ENCODE results near the gene ZNF804A. TPM values are rescaled to one million over a fixed set of nuclear protein-coding genes. Genes with fewer than 3 reads are reported as not detected.
"Not testable (repeated sequence)": the region's sequence is repeated elsewhere in the genome, so short reads cannot be mapped to it uniquely, and the experiment has no call there.

The ZNF804A gene
- polyA plus RNA-seq, 4 donors: 0.95 to 2.1 (median 1.6) TPM

DNA sequence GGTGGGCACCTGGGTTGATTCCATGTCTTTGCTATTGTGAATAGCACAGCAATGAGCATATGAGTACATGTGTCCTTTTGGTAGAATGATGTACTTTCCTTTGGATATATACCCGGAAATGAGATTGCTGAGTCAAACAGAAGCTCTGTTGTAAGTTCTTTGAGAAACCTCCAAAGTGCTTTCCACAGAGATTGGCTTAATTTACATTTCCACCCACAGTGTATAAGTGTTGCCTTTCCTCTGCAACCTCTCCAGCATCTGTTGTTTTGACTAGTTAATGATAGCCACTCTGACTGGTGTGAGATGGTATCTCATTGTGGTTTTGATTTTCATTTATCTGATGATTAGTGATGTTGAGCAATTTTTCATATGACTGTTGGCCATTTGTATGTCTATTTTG, 194.8 kb downstream of the ZNF804A start:
- no peak for DNase-seq (ENCODE audit: low read depth in 4 of 4, low spot score in 2 of 4)

DNA sequence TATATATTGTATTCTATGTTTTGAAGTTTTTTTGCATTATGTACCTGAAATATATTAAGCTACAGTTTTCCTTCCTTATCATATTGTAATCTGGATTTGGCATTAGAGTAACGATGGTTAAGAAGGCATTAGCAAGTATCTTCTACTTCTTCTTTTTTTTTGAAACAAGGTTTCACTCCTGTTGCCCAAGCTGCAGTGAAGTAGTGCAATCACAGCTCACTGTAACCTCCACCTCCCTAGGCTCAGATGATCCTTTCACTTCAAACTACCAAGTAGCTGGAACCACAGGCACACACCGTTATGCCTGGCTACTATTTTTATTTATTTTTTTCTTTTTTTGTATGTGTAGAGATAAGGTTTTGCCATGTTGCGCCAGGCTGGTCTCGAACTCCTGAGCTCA, 201.1 kb downstream of the ZNF804A start:
- DNase-seq (ENCODE audit: low read depth in 4 of 4, low spot score in 2 of 4): no peak

DNA sequence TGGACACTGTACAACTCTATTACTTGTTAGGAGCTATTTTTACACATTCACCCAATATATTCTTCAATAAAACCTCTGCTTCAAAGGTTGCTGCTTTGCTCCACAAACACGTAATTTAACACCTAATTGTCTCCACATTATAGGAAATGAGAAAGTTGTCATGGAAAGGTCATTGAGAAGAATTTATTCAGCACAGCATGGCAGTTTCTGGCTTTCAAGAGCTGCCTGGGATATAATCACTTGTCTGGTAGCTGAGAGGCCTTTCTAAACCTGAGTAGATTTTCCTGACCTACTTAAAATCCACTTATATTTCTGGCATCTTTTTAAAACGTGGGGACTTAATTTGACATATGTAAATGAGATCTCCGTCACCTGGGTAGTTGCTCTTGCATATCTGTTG, 216.1 kb downstream of the ZNF804A start:
- DNase-seq (ENCODE audit: low read depth in 4 of 4, low spot score in 2 of 4): no peak

DNA sequence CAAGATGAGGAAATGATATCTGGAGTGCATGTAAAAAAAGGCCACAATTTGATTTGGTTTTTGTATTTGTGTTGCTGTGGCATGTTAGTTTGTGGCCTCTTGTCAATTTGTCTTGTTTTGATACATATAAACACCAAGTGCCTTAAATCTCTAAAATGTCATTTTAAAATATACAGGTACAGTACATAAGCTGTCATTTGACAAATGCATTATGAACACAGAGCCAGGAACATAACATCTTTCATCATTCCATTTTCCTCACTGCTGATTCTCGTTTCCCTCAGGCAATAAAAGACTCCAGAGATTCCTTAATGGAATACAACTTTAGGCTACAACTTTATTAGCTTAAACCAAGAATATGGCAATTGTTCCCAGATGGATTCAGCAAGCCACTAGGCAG, 217.5 kb downstream of the ZNF804A start:
- DNase-seq (ENCODE audit: low read depth in 4 of 4, low spot score in 2 of 4): no peak

DNA sequence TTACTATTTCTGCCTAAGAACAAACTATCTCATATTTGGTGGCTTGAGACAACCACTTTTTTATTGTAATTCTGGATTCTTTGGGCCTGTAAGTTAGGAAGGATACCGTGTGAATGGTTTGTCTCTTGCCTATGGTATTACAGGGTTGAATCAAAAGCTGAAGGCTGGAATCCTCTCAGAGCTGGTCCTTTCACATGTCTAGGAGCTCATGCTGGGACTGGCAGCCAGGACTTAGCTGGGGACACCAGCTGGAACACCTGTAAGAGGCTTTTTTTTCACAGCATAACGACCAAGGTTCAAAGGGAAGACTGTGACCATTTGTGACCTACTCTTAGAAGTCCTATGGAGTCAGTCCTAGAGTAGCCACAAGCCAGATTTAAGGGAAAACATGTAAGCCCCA, 226.3 kb downstream of the ZNF804A start:
- DNase-seq (ENCODE audit: low read depth in 4 of 4, low spot score in 2 of 4): no peak

DNA sequence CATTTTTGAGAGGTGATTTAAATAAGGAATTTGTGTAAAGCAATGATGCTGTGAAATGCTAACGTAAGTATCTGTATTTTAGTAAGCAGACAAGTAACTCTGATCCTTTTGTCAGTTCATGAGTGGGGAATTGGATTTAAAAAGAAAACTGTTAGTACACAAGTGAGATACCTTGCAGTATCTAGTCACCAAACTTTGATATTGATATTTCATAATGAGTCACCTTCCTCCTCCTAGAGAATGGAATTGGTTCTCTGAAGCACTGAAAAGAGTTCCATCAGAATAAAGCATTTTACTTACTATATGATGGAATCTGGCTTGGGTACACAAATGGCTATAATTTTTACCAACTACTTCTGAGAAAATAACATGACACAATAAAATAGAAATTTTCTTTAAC, 232.2 kb downstream of the ZNF804A start:
- DNase-seq (ENCODE audit: low read depth in 4 of 4, low spot score in 2 of 4): no peak

DNA sequence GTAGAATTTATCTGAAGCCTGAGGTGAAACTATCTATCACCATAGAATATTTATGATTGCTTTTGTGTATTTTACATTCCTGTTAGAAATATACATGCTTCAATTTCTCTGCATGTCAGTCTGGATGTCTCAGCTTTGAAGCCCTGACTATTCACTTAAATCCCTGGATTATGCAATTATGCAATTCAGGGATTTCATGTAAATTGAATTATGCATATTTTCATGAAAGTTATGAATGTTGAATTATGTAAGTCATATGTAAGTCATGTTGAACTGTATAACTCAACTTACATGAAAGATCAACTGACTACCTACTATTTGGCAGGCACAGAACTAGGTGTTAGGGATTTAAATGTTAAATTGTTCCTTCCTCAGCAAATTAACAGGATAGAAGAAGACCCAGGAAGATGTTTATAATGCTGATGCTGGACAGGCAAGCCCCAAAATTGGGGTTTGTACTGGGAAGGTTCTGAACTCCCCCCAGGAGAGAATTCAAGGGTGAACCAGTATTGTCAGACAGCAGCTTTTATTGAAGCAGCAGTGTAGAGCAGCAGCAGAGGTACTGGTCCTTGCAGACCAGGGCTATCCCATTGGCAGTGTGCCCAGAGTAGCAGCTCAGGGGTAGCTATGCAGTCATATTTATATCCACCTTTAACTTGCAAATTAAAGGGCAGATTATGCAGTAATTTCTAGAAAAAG, 236.5 kb downstream of the ZNF804A start:
- DNase-seq (ENCODE audit: low read depth in 4 of 4, low spot score in 2 of 4): no peak

DNA sequence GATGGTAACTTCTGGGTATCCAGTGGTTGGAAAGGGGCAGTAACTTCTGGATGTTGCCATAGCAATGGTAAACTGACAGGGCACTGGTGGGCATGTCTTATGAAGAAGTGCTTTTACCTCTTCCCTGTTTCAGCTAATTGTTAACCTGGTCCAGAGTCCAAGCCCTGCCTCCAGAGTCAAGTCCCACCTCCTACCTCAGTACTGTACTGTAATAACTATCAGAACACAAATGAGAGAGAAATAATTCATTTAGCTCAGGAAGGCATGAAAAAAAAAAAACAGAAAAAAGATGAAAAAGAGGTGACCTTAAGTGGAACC, 237.0 kb downstream of the ZNF804A start:
- DNase-seq (ENCODE audit: low read depth in 4 of 4, low spot score in 2 of 4): peak in 1 of 4 donors; percentile 1

DNA sequence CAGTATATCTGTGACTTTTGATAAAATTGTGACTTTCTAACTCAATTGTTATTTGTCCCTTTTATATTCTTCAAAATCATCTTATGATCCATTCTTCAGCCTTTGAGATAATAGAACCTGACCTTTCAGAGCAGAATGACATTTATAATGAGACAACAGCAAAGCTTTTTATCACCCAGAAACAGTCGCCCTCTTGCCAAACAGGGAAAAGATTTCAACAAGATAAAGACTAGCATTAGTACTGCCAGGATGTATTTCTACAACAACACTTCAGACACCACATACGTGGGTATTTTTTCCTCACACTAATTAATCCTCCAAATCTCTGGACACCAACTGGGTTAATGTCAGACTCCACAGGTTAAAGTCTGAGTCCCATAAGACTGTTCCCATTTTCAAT, 249.0 kb downstream of the ZNF804A start:
- DNase-seq (ENCODE audit: low read depth in 4 of 4, low spot score in 2 of 4): no peak

DNA sequence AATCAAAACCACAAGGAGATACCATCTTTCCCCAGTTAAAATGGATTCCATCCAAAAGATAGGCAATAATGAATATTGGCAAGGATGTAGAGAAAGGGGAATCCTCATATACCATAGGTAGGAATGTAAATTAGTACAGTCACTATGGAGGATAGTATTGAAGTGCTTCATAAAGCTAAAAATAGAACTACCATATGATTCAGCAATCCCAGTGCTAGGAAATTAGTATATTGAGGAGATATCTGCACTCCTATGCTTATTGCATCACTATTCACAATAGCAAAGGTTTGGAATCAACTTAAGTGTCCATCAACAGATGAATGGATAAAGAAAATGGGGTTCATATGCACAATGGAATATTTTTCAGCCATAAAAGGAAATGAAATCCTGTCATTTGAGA, 251.2 kb downstream of the ZNF804A start:
- no peak for DNase-seq (ENCODE audit: low read depth in 4 of 4, low spot score in 2 of 4)

DNA sequence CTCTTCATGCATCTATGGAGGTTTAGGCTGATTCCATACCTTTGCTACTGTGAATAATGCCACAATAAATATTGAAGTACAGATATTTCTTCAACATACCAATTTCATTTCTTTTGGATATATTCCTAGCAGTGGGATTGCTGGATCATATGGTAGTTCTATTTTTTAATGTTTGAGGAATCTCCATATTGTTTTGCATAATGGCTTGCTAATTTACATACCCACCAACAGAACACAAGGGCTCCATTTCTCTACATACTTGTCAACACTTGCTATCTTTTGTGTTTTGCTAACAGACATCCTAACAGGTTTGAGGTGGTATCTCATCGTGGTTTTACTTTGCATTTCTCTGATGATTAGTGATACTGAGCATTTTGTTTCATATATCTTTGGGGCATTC, 253.2 kb downstream of the ZNF804A start:
- DNase-seq (ENCODE audit: low read depth in 4 of 4, low spot score in 2 of 4): no peak

DNA sequence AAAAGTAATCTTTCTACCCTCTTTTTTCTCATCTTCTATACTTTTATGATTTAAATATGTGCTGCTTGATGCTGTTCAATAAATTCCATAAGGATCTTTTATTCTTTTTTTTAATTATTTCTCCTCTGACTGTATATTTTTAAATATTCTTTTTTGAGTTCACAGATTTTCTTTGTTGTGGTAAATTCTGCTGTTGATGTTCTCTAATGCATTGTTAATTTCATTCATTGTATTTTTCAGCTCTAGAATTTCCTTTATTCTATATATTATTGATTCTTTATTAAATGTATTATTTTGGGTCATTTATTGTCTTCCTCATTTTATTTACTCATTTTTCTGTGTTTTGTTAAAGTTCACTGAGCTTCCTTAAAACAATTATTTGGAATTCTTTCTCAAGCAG, 260.9 kb downstream of the ZNF804A start:
- no peak for DNase-seq (ENCODE audit: low read depth in 4 of 4, low spot score in 2 of 4)

DNA sequence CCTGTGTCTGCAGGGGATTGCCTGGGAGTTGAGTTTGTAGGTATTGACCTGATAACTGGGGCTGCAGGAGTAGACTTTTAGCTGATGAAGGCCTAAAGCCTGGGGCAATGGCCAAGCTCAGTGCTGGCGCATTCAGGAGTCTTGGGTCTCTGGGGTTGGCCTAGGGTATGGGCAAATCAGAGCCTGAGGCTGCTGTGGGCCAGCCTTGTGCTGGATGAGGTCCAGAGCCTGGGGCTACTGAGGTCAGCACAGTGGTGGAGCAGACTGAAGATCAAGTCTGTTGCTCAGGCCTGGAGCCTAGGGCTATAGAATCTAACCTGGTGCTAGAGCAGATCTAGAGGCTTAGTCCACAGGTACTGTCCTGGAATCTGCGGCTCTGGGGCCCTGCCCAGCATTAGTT, 262.4 kb downstream of the ZNF804A start:
- no peak for DNase-seq (ENCODE audit: low read depth in 4 of 4, low spot score in 2 of 4)

DNA sequence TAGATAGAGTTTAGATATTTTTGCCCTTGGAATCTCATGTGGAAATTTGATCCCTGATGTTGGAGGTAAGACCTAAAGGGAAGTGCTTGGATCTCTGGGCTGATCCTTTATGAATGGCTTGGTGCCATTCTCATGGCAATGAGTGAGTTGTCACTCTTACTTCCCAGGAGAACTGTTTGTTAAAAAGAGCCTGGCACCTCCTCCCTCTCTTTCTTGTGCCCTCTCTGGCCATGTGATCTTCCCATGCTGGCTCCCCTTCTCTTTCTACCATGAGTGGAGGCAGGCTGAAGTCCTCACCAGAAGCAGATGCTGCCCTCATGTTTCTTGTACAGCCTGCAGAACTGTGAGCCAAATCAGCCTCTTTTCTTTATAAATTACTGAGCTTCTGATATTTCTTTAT, 276.9 kb downstream of the ZNF804A start:
- no peak for DNase-seq (ENCODE audit: low read depth in 4 of 4, low spot score in 2 of 4)

DNA sequence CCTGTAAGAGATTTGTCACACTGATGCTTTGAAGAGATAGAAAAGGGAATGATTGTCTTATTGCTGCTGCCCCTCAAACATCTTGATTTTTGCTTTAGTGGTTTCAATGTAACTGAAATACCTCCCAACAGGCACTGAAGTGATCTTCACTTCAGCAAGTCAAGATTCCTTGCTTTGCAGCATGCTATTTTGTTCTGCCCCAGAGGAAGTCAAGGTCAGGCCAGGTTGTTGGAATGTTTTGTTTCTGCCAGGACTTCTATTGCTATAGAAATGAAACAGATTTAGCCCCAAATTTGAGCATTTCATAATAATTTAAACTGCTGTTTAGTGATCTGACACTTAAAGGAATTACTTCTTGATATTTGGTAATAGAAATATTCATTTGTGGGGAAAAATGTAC, 277.6 kb downstream of the ZNF804A start:
- DNase-seq (ENCODE audit: low read depth in 4 of 4, low spot score in 2 of 4): no peak

DNA sequence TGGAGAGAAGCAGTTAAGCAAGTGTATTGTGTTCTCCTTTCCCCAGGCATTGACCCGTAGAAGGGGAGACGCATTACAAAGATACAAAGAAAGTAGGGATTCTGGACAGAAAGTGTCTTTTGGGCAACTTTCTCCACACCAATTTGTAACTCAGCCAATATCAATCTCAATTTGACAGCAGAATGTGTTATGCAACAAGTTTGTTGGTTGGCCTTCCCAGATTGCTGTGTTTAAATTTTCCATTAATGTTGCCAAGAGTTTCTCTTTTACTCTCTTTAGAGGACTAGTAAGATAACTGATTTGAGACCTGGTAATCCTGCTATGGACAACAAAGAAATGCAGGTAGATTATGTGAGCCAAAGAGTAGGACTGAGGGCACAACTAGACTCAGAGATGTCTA, 279.6 kb downstream of the ZNF804A start:
- DNase-seq (ENCODE audit: low read depth in 4 of 4, low spot score in 2 of 4): no peak

DNA sequence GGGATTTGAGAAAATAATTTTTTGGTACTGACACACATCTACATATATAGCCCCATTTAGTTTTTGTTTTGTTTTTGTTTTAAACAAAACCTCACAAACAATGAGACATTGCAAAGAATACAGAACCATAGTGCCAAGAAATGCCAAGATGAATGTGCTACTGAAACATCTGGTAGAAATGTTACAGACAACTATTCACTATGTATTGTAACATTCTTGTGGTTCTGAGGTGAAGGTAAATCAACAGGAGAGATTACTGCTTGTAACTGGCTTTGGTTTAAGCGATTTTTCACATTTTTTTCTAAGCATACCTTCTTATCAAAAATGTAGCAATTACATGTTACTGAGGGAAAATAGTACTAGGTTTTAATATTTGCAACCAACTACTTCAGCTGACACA, 281.3 kb downstream of the ZNF804A start:
- no peak for DNase-seq (ENCODE audit: low read depth in 4 of 4, low spot score in 2 of 4)

DNA sequence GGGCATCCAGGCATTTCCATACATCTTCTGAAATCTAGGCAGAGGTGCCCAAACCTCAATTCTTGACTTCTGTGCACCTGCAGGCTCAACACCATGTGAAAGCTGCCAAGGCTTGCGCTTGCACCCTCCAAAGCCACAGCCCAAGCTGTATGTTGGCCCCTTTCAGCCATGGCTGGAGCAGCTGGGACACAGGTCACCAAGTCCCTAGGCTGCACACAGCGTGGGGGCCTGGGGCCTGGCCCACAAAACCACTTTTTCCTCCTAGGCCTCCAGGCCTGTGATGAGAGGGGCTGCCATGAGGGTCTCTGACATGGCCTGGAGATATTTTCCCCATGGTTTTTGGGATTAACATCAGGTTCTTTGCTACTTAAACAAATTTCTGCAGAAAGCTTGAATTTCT, 288.3 kb downstream of the ZNF804A start:
- not testable (repeated sequence) for DNase-seq (ENCODE audit: low read depth in 4 of 4, low spot score in 2 of 4)

DNA sequence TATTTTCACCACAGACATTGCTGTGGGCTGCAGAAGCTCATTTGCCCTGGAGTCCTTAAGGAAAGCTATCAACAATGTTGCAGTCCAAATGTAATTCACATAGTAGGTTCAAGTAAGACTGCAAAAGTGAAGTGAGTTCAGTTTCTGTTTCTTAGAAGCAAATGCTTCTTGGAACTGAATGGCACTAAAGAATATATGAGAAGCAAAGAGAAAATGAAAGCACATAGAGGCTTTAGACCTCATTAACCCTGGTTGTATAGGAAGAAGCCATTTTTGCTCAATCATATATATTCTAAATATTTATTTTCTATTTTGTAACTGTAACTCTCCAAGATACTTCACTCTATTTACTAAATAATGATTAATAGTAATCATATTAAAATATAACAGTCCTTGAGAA, 292.0 kb downstream of the ZNF804A start:
- DNase-seq (ENCODE audit: low read depth in 4 of 4, low spot score in 2 of 4): no peak

DNA sequence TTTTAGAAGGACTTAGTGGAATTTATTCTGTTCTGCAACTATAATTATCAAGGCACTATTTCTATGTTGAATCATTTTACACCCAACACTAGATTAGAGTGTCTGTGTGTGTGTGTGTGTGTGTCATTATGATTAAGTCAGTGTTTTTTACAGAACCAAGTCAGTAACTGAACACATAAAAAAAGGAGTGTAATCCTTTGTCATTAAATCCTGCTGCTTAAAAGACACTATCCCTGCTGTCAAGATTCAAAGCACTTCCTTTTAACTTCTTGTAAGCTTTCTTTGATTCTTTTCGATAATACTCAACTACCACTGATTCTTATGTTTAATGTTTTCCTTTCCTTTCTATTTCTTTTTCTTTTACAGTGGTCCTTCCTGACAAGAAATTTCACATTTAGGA, 306.7 kb downstream of the ZNF804A start:
- DNase-seq (ENCODE audit: low read depth in 4 of 4, low spot score in 2 of 4): no peak

DNA sequence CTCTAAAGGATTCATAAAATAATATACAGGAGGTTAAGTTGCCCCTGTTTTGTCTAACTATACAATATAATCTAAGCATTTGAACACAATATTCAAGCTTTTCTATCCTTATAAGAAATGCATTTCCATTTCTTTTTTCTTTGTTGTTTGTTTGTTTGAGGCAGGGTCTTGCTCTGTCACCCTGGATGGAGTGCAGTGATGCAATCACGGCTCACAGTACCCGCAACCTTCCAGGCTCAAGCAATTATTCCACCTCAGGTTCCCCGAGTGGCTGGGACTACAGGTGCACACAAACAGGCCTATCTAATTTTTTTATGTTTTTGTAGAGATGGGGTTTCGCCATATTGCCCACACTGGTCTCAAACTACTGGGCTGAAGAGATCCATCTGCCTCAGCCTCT, 307.8 kb downstream of the ZNF804A start:
- DNase-seq (ENCODE audit: low read depth in 4 of 4, low spot score in 2 of 4): no peak

DNA sequence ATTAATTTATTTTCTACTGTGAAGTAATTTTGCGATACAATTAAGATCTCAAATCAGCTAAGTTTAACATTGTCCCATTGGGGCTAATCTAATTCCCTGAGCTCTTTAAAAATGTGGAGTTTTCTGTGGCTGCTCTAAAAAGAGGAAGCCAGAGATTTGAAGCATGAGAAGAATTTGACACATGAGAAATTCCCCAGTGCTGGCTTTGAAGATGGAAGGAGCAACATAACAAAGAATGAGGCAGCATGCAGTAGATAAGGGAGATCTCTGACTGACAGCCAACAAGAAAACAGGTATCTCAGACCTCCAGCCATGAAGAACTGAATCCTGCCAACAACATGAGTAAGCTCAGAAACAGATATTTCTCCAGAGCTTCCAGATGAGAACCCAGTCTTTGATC, 308.4 kb downstream of the ZNF804A start:
- DNase-seq (ENCODE audit: low read depth in 4 of 4, low spot score in 2 of 4): no peak

DNA sequence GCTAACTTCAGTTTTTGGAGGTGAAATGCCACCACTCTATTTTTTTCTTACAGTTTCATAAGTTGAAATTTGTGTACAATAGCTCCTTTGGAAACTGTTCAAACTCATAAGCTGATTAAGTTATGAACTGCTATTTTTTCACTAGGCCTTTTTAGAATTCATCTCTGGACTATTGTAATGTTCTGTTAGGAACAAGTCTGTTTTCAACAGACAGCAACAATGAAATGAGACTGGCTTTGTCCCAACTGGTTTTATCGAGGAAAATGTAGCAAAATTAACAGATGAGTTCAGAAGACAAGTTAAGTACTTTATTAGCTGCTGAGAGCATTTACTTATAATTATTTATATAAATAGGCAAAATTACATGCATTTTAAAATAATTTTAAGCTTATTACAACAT, 310.6 kb downstream of the ZNF804A start:
- no peak for DNase-seq (ENCODE audit: low read depth in 4 of 4, low spot score in 2 of 4)
